A549 (cell line): Measurements from ENCODE around the gene VIT.

Source experiments
- CHD2 ChIP-seq: fragments of 150-350 bp; IDR thresholded peaks from 2 replicates; pipeline ENCODE4 v1.6.1; 2014; ENCODE audit warnings: low read length; ENCODE audit not compliant: partially characterized antibody
- CTCF ChIP-seq: fragments of >200 bp; sonication (Bioruptor Twin); formaldehyde crosslinking; IDR thresholded peaks from 3 replicates; pipeline ENCODE4 v1.5.1; 2016
- HDAC2 ChIP-seq: fragments of 200-600 bp; sonication (generic); IDR thresholded peaks from 2 replicates; pipeline ENCODE4 v1.6.1; 2016
- HOXA7 ChIP-seq: fragments of 250-450 bp; sonication (Bioruptor Pico); IDR thresholded peaks from 2 replicates; pipeline ENCODE4 v1.5.0; 2020; ENCODE audit warnings: mild to moderate bottlenecking, moderate library complexity
- KDM1A ChIP-seq: fragments of 200-600 bp; sonication (generic); IDR thresholded peaks from 2 replicates; pipeline ENCODE4 v1.6.1; 2016; ENCODE audit warnings: low read depth, mild to moderate bottlenecking
- KDM5A ChIP-seq: fragments of 200-600 bp; sonication (generic); IDR thresholded peaks from 2 replicates; pipeline ENCODE4 v1.6.1; 2016; ENCODE audit warnings: antibody characterized with exemption, mild to moderate bottlenecking
- MAFK ChIP-seq: fragments of 450-650 bp; IDR thresholded peaks from 2 replicates; pipeline ENCODE4 v1.6.1; 2014; ENCODE audit not compliant: partially characterized antibody
- MYC ChIP-seq: IDR thresholded peaks from 2 replicates; pipeline ENCODE4 v1.6.1; 2012; ENCODE audit warnings: mild to moderate bottlenecking, inconsistent platforms, low read length, improper control_type of control experiment, borderline replicate concordance
- PBX3 ChIP-seq: IDR thresholded peaks from 2 replicates; pipeline ENCODE4 v1.6.1; 2012
- POLR2A ChIP-seq: IDR thresholded peaks from 2 replicates; pipeline ENCODE4 v1.6.1; 2012; ENCODE audit warnings: mild to moderate bottlenecking, low read length
- RAD21 ChIP-seq, 2 experiments: fragments of >200 bp in 1 of 2; sonication (Bioruptor Twin) in 1 of 2; formaldehyde crosslinking in 1 of 2; IDR thresholded peaks in 1 of 2; conservative IDR thresholded peaks in 1 of 2; 2 replicates in 1 of 2; 3 replicates in 1 of 2; pipeline ENCODE4 v1.6.1; 2012 to 2018; ENCODE audit warnings: inconsistent platforms in 1 of 2
- REST ChIP-seq: fragments of 200-600 bp; sonication (generic); IDR thresholded peaks from 2 replicates; pipeline ENCODE4 v1.6.1; 2016; ENCODE audit warnings: antibody characterized with exemption, mild to moderate bottlenecking, moderate library complexity
- SREBF2 ChIP-seq: fragments of 450-650 bp; IDR thresholded peaks from 2 replicates; pipeline ENCODE4 v1.6.1; 2014; ENCODE audit warnings: mild to moderate bottlenecking, moderate library complexity

GRCh38 chr2:36783246-36783645 lies 86.7 kb downstream of the VIT start:
- no peak for TF ChIP-seq POLR2A
- no peak for TF ChIP-seq CHD2
- no peak for TF ChIP-seq KDM1A
- no peak for TF ChIP-seq HDAC2
- TF ChIP-seq SREBF2, result no peak
- no peak for TF ChIP-seq CTCF
- TF ChIP-seq KDM5A, result no peak
- no peak for TF ChIP-seq REST
- no peak for TF ChIP-seq PBX3
- no peak for TF ChIP-seq MAFK
- TF ChIP-seq RAD21 (conservative IDR thresholded peaks at IDR 0.05 in 1 of 2, IDR thresholded peaks at IDR 0.05 in 1 of 2), result no peak
- no peak for TF ChIP-seq HOXA7 (CRISPR knock-in tag)
- no peak for TF ChIP-seq MYC
